AG04449 (cell line): ENCODE data around the gene BRD4.

Experiments used
- CTCF ChIA-PET: fragments of 350-600 bp; formaldehyde crosslinking; extraction: SDS; loops from one replicate; lab custom pipeline; 2021; ENCODE audit warnings: antibody characterized with exemption; lab: Yijun Ruan, JAX
- POLR2A ChIA-PET: fragments of 400-600, 350-600 bp; formaldehyde crosslinking; extraction: SDS; loops from one replicate; lab custom pipeline; 2020; ENCODE audit warnings: antibody characterized with exemption, inconsistent platforms; lab: Yijun Ruan, JAX
- DNase-seq: peaks from one replicate; pipeline ENCODE4 v3.0.0-alpha.2; 2010; ENCODE audit warnings: low read depth, low spot score
- H3K4me3 ChIP-seq: 2 replicates; pipeline ENCODE4 v1.5.1; 2011; ENCODE audit warnings: low read depth, mild to moderate bottlenecking, control low read depth, low read length
- CTCF ChIP-seq: IDR thresholded peaks from one replicate; pipeline ENCODE4 v1.5.1; 2011; ENCODE audit warnings: mild to moderate bottlenecking, moderate library complexity, low read length, control low read depth, inconsistent platforms; ENCODE audit not compliant: insufficient read depth; ENCODE audit errors: missing control alignments

Gene BRD4

GRCh38 chr19:15291089-15291488 lies 41.2 kb downstream of the BRD4 start:
- TF ChIP-seq CTCF = no peak
- DNase-seq = no peak
- POLR2A ChIA-PET = no interaction called here
- H3K4me3 ChIP-seq = no peak overlapping the region
- CTCF ChIA-PET = interaction anchor here (0.7 to 1.5 kb wide), 6 partner anchors 8 to 38 kb away, joined by 3 to 6 read pairs (median 3); no protein-coding TSS in a partner anchor

- TF ChIP-seq CTCF = no peak
- H3K4me3 ChIP-seq = no peak overlapping the region
- ChIA-PET CTCF (interaction anchor here (1.5 kb wide), 1 partner anchor 9 kb away, joined by 4 read pairs; no protein-coding TSS in a partner anchor), POLR2A (no interaction called here)
- DNase-seq = no peak
Measured at GRCh38 chr19:15290166-15290565, 42.2 kb downstream of the BRD4 start.

- CTCF ChIA-PET = interaction anchor here (1.3 to 1.5 kb wide), 2 partner anchors 9 to 22 kb away, joined by 3 to 4 read pairs; no protein-coding TSS in a partner anchor
- no peak overlapping the region for H3K4me3 ChIP-seq
- DNase-seq = no peak
- no peak for TF ChIP-seq CTCF
- POLR2A ChIA-PET = interaction anchor here (0.6 kb wide), 1 partner anchor 27 kb away, joined by 5 read pairs; no protein-coding TSS in a partner anchor
Measured at GRCh38 chr19:15289673-15290072, 42.7 kb downstream of the BRD4 start.

GRCh38 chr19:15288146-15288963 lies 44.0 kb downstream of the BRD4 start:
- no peak for DNase-seq
- ChIA-PET POLR2A (interaction anchor here (0.7 kb wide), 1 partner anchor 63 kb away, joined by 3 read pairs; no protein-coding TSS in a partner anchor), CTCF (interaction anchor here (0.7 to 1.6 kb wide), 6 partner anchors 10 to 39 kb away, joined by 3 to 6 read pairs (median 3); no protein-coding TSS in a partner anchor)
- no peak overlapping the region for H3K4me3 ChIP-seq
- TF ChIP-seq CTCF = peak; percentile 11

- no peak overlapping the region for H3K4me3 ChIP-seq
- ChIA-PET CTCF (interaction anchor here (0.7 to 0.8 kb wide), 2 partner anchors 11 to 20 kb away, joined by 3 read pairs; no protein-coding TSS in a partner anchor), POLR2A (interaction anchor here (0.7 kb wide), 1 partner anchor 64 kb away, joined by 3 read pairs; no protein-coding TSS in a partner anchor)
- TF ChIP-seq CTCF = no peak
- no peak for DNase-seq
Measured at GRCh38 chr19:15287496-15287895, 44.8 kb downstream of the BRD4 start.
